HEK293 (cell line): ENCODE data around the gene IL1RAPL1.

ENCODE experiments used
- CTCF ChIA-PET: fragments of 350-600 bp; formaldehyde crosslinking; extraction: SDS; loops from one replicate; lab custom pipeline; 2021; ENCODE audit warnings: antibody characterized with exemption; lab: Yijun Ruan, JAX
- POLR2A ChIA-PET: fragments of 300-600 bp; formaldehyde crosslinking; extraction: SDS; loops from one replicate; lab custom pipeline; 2020; ENCODE audit warnings: antibody characterized with exemption, inconsistent platforms; lab: Yijun Ruan, JAX
- H3K27ac ChIP-seq: fragments of 200-500 bp; sonication (Bioruptor generic); 2 replicates; pipeline ENCODE4 v1.5.1; 2014; ENCODE audit warnings: low read depth, low read length, control low read depth, inconsistent platforms; ENCODE audit errors: extremely low read depth
- H3K36me3 ChIP-seq, 2 experiments: fragments of 200-500 bp in 1 of 2; sonication (Bioruptor generic) in 1 of 2; 1 replicate in 1 of 2; 2 replicates in 1 of 2; pipeline ENCODE4 v1.5.1; 2014 to 2017; ENCODE audit warnings: inconsistent platforms in 2 of 2, low read length in 2 of 2; ENCODE audit not compliant: control insufficient read depth in 2 of 2, insufficient read depth in 1 of 2
- H3K4me1 ChIP-seq: fragments of 200-500 bp; sonication (Bioruptor generic); 2 replicates; pipeline ENCODE4 v1.5.1; 2014; ENCODE audit warnings: mild to moderate bottlenecking, low read length, inconsistent platforms; ENCODE audit not compliant: control insufficient read depth, insufficient read depth
- H3K4me3 ChIP-seq: 2 replicates; pipeline ENCODE4 v1.5.1; 2011; ENCODE audit warnings: low read depth, mild to moderate bottlenecking, control low read depth, low read length, moderate library complexity
- H3K9me3 ChIP-seq: fragments of 200-500 bp; sonication (Bioruptor generic); 2 replicates; pipeline ENCODE4 v1.5.1; 2014; ENCODE audit warnings: low read depth, low read length, inconsistent platforms; ENCODE audit not compliant: control insufficient read depth, insufficient read depth
- BCL11A ChIP-seq: fragments of 450-650 bp; formaldehyde crosslinking; IDR thresholded peaks from 2 replicates; pipeline ENCODE4 v1.5.1; 2016; ENCODE audit warnings: low read depth, missing biosample characterization, missing genetic modification characterization
- ELK4 ChIP-seq: IDR thresholded peaks from 2 replicates; pipeline ENCODE4 v1.6.1; 2011; ENCODE audit warnings: mild to moderate bottlenecking, low read depth, low read length, borderline replicate concordance
- GLI2 ChIP-seq: fragments of 450-650 bp; formaldehyde crosslinking; IDR thresholded peaks from 2 replicates; pipeline ENCODE4; 2017; ENCODE audit warnings: missing biosample characterization, missing genetic modification characterization, low read depth, borderline replicate concordance
- HOXA7 ChIP-seq: sonication (generic); formaldehyde crosslinking; IDR thresholded peaks from 2 replicates; pipeline ENCODE4 v1.8.1; 2022; ENCODE audit warnings: missing genetic modification reagents, borderline replicate concordance
- OVOL3 ChIP-seq: fragments of 450-650 bp; formaldehyde crosslinking; IDR thresholded peaks from 2 replicates; pipeline ENCODE4 v1.5.1; 2016; ENCODE audit warnings: missing biosample characterization, missing genetic modification characterization
- SALL2 ChIP-seq: fragments of 450-650 bp; formaldehyde crosslinking; IDR thresholded peaks from 2 replicates; pipeline ENCODE4 v1.5.0; 2017; ENCODE audit warnings: missing biosample characterization, mild to moderate bottlenecking, missing genetic modification characterization, borderline replicate concordance
- SCRT1 ChIP-seq: fragments of 450-650 bp; formaldehyde crosslinking; IDR thresholded peaks from 2 replicates; pipeline ENCODE4 v1.5.1; 2016; ENCODE audit warnings: missing biosample characterization, missing genetic modification characterization, borderline replicate concordance
- SP7 ChIP-seq: fragments of 450-650 bp; formaldehyde crosslinking; IDR thresholded peaks from 2 replicates; pipeline ENCODE4 v1.5.1; 2016; ENCODE audit warnings: missing biosample characterization, missing genetic modification characterization
- TRIM28 ChIP-seq: IDR thresholded peaks from 2 replicates; pipeline ENCODE4 v1.6.1; 2011; ENCODE audit warnings: low read length, control low read depth, borderline replicate concordance
- ZBTB17 ChIP-seq: fragments of 450-650 bp; formaldehyde crosslinking; IDR thresholded peaks from 2 replicates; pipeline ENCODE4 v1.5.1; 2016; ENCODE audit warnings: missing biosample characterization, missing genetic modification characterization
- ZBTB48 ChIP-seq: fragments of 450-650 bp; formaldehyde crosslinking; IDR thresholded peaks from 2 replicates; pipeline ENCODE4 v1.5.1; 2016; ENCODE audit warnings: missing biosample characterization, missing genetic modification characterization
- ZFP3 ChIP-seq: fragments of 450-650 bp; formaldehyde crosslinking; IDR thresholded peaks from 2 replicates; pipeline ENCODE4 v1.5.1; 2016; ENCODE audit warnings: low read depth, missing biosample characterization, missing genetic modification characterization
- ZNF121 ChIP-seq: fragments of 450-650 bp; formaldehyde crosslinking; IDR thresholded peaks from 2 replicates; pipeline ENCODE4 v1.5.1; 2016; ENCODE audit warnings: missing biosample characterization, missing genetic modification characterization
- ZNF146 ChIP-seq: fragments of 450-650 bp; formaldehyde crosslinking; IDR thresholded peaks from 2 replicates; pipeline ENCODE4 v1.5.1; 2016; ENCODE audit warnings: missing biosample characterization, missing genetic modification characterization
- ZNF169 ChIP-seq: fragments of 450-650 bp; formaldehyde crosslinking; IDR thresholded peaks from 2 replicates; pipeline ENCODE4 v1.5.1; 2016; ENCODE audit warnings: missing biosample characterization, missing genetic modification characterization
- ZNF202 ChIP-seq: fragments of 450-650 bp; formaldehyde crosslinking; IDR thresholded peaks from 2 replicates; pipeline ENCODE4 v1.5.1; 2016; ENCODE audit warnings: missing biosample characterization, missing genetic modification characterization, borderline replicate concordance
- ZNF274 ChIP-seq, 2 experiments: fragments of 200-500 bp in 1 of 2; fragments of 450-650 bp in 1 of 2; sonication (Bioruptor generic) in 1 of 2; formaldehyde crosslinking in 1 of 2; IDR thresholded peaks; 2 replicates each; pipeline versions ENCODE4 v1.5.1 to v1.6.1; 2014 to 2016; ENCODE audit warnings: borderline replicate concordance in 1 of 2, inconsistent platforms in 1 of 2, low read length in 1 of 2, missing biosample characterization in 1 of 2, missing genetic modification characterization in 1 of 2
- ZNF354C ChIP-seq: fragments of 450-650 bp; formaldehyde crosslinking; IDR thresholded peaks from 2 replicates; pipeline ENCODE4 v1.5.1; 2016; ENCODE audit warnings: missing biosample characterization, missing genetic modification characterization, low read depth, borderline replicate concordance
- ZNF362 ChIP-seq: fragments of 450-650 bp; formaldehyde crosslinking; IDR thresholded peaks from 2 replicates; pipeline ENCODE4 v1.5.1; 2016; ENCODE audit warnings: missing biosample characterization, missing genetic modification characterization
- ZNF37A ChIP-seq: fragments of 450-650 bp; IDR thresholded peaks from 2 replicates; pipeline ENCODE4 v1.5.1; 2018; ENCODE audit warnings: missing biosample characterization, missing genetic modification characterization
- ZNF518A ChIP-seq: fragments of 450-650 bp; formaldehyde crosslinking; conservative IDR thresholded peaks from 2 replicates; pipeline ENCODE4 v1.5.1; 2016; ENCODE audit warnings: low read depth, missing biosample characterization, missing genetic modification characterization
- ZNF664 ChIP-seq: fragments of 450-650 bp; formaldehyde crosslinking; IDR thresholded peaks from 2 replicates; pipeline ENCODE4 v1.5.1; 2016; ENCODE audit warnings: missing biosample characterization, missing genetic modification characterization

Gene IL1RAPL1

GRCh38 chrX:29528281-29528680 lies 941.0 kb downstream of the IL1RAPL1 start (continued):
- TF ChIP-seq ZBTB17 (tag by site-specific recombination), result no peak
- no peak for TF ChIP-seq GLI2 (tag by site-specific recombination)
- TF ChIP-seq ZNF354C (tag by site-specific recombination), result no peak

- no peaks in the 10 kb centered on the region for H3K9me3 ChIP-seq
- no peak overlapping the region for H3K27ac ChIP-seq
- no peak overlapping the region for H3K4me3 ChIP-seq
- H3K36me3 ChIP-seq, result no peaks in the 10 kb centered on the region
- POLR2A ChIA-PET, result no interaction called here
- H3K4me1 ChIP-seq, result no peaks in the 10 kb centered on the region
- CTCF ChIA-PET, result no interaction called here
- no peak for TF ChIP-seq SP7 (tag by site-specific recombination)
Measured at GRCh38 chrX:29530501-29530900, 943.3 kb downstream of the IL1RAPL1 start.

- ChIA-PET CTCF (no interaction called here), POLR2A (no interaction called here)
- no peaks in the 10 kb centered on the region for H3K36me3 ChIP-seq
- H3K4me3 ChIP-seq, result no peak overlapping the region
- no peaks in the 10 kb centered on the region for H3K4me1 ChIP-seq
- H3K9me3 ChIP-seq, result no peaks in the 10 kb centered on the region
- no peak overlapping the region for H3K27ac ChIP-seq
- TF ChIP-seq ZFP3 (tag by site-specific recombination) (no peak), SALL2 (tag by site-specific recombination) (no peak), HOXA7 (CRISPR knock-in tag) (no peak), BCL11A (tag by site-specific recombination) (no peak), SCRT1 (tag by site-specific recombination) (no peak), ZNF169 (tag by site-specific recombination) (no peak), ZNF202 (tag by site-specific recombination) (no peak), ZBTB48 (no peak), ZNF362 (tag by site-specific recombination) (no peak), ELK4 (no peak), OVOL3 (tag by site-specific recombination) (no peak), ZNF274 (IDR thresholded peaks at IDR 0.05; ENCODE audit: low read length) (no peak), ZNF274 (tag by site-specific recombination; IDR thresholded peaks at IDR 0.05; ENCODE audit: borderline replicate concordance) (no peak), ZNF518A (tag by site-specific recombination) (no peak), ZNF664 (tag by site-specific recombination) (no peak), ZNF146 (tag by site-specific recombination) (no peak), ZNF37A (tag by site-specific recombination) (no peak), ZNF121 (no peak), TRIM28 (no peak)
Measured at GRCh38 chrX:29531336-29531735, 944.1 kb downstream of the IL1RAPL1 start.
